Sigmoid colon (tissue), 4 donors: ENCODE data around the gene CACNB2.

Source experiments
- CTCF ChIP-seq, 4 experiments: fragments of 450-650 bp in 3 of 4; fragments of 200-600 bp in 1 of 4; IDR thresholded peaks; one replicate each; pipeline ENCODE4 v1.5.1; 2016 to 2019; ENCODE audit warnings: antibody characterized with exemption in 4 of 4, mild to moderate bottlenecking in 3 of 4, moderate library complexity in 2 of 4
- EP300 ChIP-seq, 4 donors: sonication (generic); formaldehyde crosslinking; IDR thresholded peaks; one replicate each; pipeline ENCODE4 v1.6.1; 2017; ENCODE audit warnings: antibody characterized with exemption in 4 of 4
- POLR2A ChIP-seq, 2 donors: fragments of 450-650 bp; IDR thresholded peaks; one replicate each; pipeline ENCODE4 v1.6.1; 2016; ENCODE audit warnings: antibody characterized with exemption in 2 of 2, mild to moderate bottlenecking in 2 of 2, moderate library complexity in 2 of 2
- POLR2AphosphoS5 ChIP-seq, 4 donors: sonication (generic); formaldehyde crosslinking; IDR thresholded peaks; one replicate each; pipeline ENCODE4 v1.6.1; 2017; ENCODE audit warnings: antibody characterized with exemption in 4 of 4

- no peak for TF ChIP-seq CTCF (IDR thresholded peaks at IDR 0.05)
- no peak for TF ChIP-seq POLR2AphosphoS5 (IDR thresholded peaks at IDR 0.05)
- TF ChIP-seq POLR2A (IDR thresholded peaks at IDR 0.05), result no peak
- no peak for TF ChIP-seq EP300 (IDR thresholded peaks at IDR 0.05)
Observed at GRCh38 chr10:18325410-18325809, 185.2 kb downstream of the CACNB2 start.
